ENCODE data around the gene DRD4. TPM values are rescaled to one million over a fixed set of nuclear protein-coding genes. Genes with fewer than 3 reads are reported as not detected.

Gene DRD4
- total and polyA plus RNA-seq, 2 of the 13 experiments (the other 11 are each of a cell fraction or from before 2014, with no cell fraction given): 0.09 to 0.13 TPM

DNA sequence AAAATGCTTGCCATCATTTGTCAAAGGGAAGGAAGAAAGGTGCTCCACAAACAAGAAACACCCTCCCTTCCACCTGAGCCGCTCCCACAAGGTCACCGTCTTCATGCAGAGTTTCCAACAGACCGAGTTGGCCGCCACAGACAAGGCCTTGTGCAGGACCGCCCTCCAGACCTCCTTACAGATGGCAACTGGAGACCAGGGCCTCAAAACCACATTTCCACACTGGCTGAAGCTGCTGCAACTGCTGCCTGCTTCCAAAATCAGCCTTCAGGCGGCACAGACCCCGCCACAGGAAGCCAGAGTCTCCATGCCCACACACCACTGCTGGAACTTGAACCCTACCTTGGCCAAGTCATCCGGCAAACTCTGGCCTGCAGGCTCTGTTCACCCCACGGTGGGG is 51.6 kb downstream of the DRD4 start:
- BruUV-seq (replicated peaks): no TSS peak
- ChIA-PET POLR2A (no interaction called here), CTCF (ENCODE audit: low intra/inter-chr PET ratio, low total read pairs) (no interaction called here)
- intact Hi-C loops (cut with micrococcal nuclease; ENCODE audit: unreplicated experiment): no loop called here
- Histone ChIP-seq H3K27ac (ENCODE audit: extremely low read length, insufficient read depth, low read length) (no peak overlapping the region), H2AFZ (ENCODE audit: low read length) (no peak overlapping the region), H3K27me3 (ENCODE audit: control insufficient read depth in 1 of 2, insufficient read depth in 2 of 2, low read length in 2 of 2) (no peaks in the 10 kb centered on the region; a peak in 1 of 5 replicates), H3K9ac (ENCODE audit: insufficient read depth, low read depth, low read length) (no peak overlapping the region), H3K79me2 (ENCODE audit: insufficient read depth, low read length) (peaks cover 29% of the 10 kb centered on the region), H3K4me2 (ENCODE audit: low read depth, low read length) (no peak overlapping the region), H3K4me1 (ENCODE audit: insufficient read depth, low read length) (peaks cover 20% of the 10 kb centered on the region), H3K4me3 (replicated peaks in 1 of 3; ENCODE audit: insufficient read depth in 1 of 3, low read depth in 2 of 3, low read length in 3 of 3) (no peak overlapping the region), H4K20me1 (ENCODE audit: insufficient read depth, low read length) (no peaks in the 10 kb centered on the region; the same call in 1 of the 2 replicates), H3K36me3 (replicated peaks in 1 of 2; ENCODE audit: control insufficient read depth in 1 of 2, insufficient read depth in 2 of 2, low read length in 2 of 2) (peaks cover 28 to 66% of the 10 kb centered on the region in 2 experiments), H3K9me3 (ENCODE audit: low read length) (no peaks in the 10 kb centered on the region)
- peak; percentile 36 for TF ChIP-seq AGO2 (optimal IDR thresholded peaks at IDR 0.05; ENCODE audit: low read depth, low read length)
- no peak for TF ChIP-seq FOXO1 (CRISPR knock-in tag; IDR thresholded peaks at IDR 0.05)
- FAIRE-seq: no peak
- no peak for ATAC-seq
- WGBS (ENCODE audit: low lambda C conversion rate): 93% methylated on average over 6 of the region's 9 CpGs
- in situ Hi-C loops (cut with HindIII; ENCODE audit: extremely low pct_ligation_motif_present, low pct_unique_long_range_greater_than_20kb): no loop called here
- DNase-seq (ENCODE audit: low spot score): no peak

GRCh38 chr11:689625-690024 is 52.6 kb downstream of the DRD4 start:
- no peaks in the 10 kb centered on the region for H3K9me3 ChIP-seq (ENCODE audit: low read length)
- H3K27ac ChIP-seq (ENCODE audit: extremely low read length, insufficient read depth, low read length): no peak overlapping the region
- no peak overlapping the region for H3K9ac ChIP-seq (ENCODE audit: insufficient read depth, low read depth, low read length)
- H3K4me3 ChIP-seq (replicated peaks in 1 of 3; ENCODE audit: insufficient read depth in 1 of 3, low read depth in 2 of 3, low read length in 3 of 3): no peak overlapping the region
- H2AFZ ChIP-seq (ENCODE audit: low read length): no peak overlapping the region
- intact Hi-C loops (cut with micrococcal nuclease; ENCODE audit: unreplicated experiment): no loop called here
- no peaks in the 10 kb centered on the region; the same call in 1 of the 2 replicates for H4K20me1 ChIP-seq (ENCODE audit: insufficient read depth, low read length)
- ChIA-PET CTCF (ENCODE audit: low intra/inter-chr PET ratio, low total read pairs) (no interaction called here), POLR2A (no interaction called here)
- DNase-seq (ENCODE audit: low spot score) (no peak), ATAC-seq (no peak), FAIRE-seq (no peak)
- peaks cover 27 to 58% of the 10 kb centered on the region in 2 experiments for H3K36me3 ChIP-seq (replicated peaks in 1 of 2; ENCODE audit: control insufficient read depth in 1 of 2, insufficient read depth in 2 of 2, low read length in 2 of 2)
- in situ Hi-C loops (cut with HindIII; ENCODE audit: extremely low pct_ligation_motif_present, low pct_unique_long_range_greater_than_20kb): no loop called here
- 100% methylated on average over 2 of the region's 7 CpGs for WGBS (ENCODE audit: low lambda C conversion rate)
- peaks cover 35% of the 10 kb centered on the region for H3K79me2 ChIP-seq (ENCODE audit: insufficient read depth, low read length)
- BruUV-seq (replicated peaks): no TSS peak
- H3K27me3 ChIP-seq (ENCODE audit: control insufficient read depth in 1 of 2, insufficient read depth in 2 of 2, low read length in 2 of 2): no peaks in the 10 kb centered on the region; a peak in 1 of 5 replicates
- peaks cover 27% of the 10 kb centered on the region for H3K4me1 ChIP-seq (ENCODE audit: insufficient read depth, low read length)
- H3K4me2 ChIP-seq (ENCODE audit: low read depth, low read length): no peak overlapping the region
- TF ChIP-seq BRD4 (CRISPR knock-in tag; IDR thresholded peaks at IDR 0.05): no peak
- TF ChIP-seq, protein P1, sequence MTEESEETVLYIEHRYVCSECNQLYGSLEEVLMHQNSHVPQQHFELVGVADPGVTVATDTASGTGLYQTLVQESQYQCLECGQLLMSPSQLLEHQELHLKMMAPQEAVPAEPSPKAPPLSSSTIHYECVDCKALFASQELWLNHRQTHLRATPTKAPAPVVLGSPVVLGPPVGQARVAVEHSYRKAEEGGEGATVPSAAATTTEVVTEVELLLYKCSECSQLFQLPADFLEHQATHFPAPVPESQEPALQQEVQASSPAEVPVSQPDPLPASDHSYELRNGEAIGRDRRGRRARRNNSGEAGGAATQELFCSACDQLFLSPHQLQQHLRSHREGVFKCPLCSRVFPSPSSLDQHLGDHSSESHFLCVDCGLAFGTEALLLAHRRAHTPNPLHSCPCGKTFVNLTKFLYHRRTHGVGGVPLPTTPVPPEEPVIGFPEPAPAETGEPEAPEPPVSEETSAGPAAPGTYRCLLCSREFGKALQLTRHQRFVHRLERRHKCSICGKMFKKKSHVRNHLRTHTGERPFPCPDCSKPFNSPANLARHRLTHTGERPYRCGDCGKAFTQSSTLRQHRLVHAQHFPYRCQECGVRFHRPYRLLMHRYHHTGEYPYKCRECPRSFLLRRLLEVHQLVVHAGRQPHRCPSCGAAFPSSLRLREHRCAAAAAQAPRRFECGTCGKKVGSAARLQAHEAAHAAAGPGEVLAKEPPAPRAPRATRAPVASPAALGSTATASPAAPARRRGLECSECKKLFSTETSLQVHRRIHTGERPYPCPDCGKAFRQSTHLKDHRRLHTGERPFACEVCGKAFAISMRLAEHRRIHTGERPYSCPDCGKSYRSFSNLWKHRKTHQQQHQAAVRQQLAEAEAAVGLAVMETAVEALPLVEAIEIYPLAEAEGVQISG (CRISPR knock-in tag; IDR thresholded peaks at IDR 0.05): no peak
- TF ChIP-seq ATAD3A (CRISPR knock-in tag; IDR thresholded peaks at IDR 0.05): no peak
- no peak for TF ChIP-seq DNMT3B (CRISPR knock-in tag; conservative IDR thresholded peaks at IDR 0.05)
- no peak for TF ChIP-seq ZNF703 (CRISPR knock-in tag; IDR thresholded peaks at IDR 0.05; ENCODE audit: borderline replicate concordance)
- TF ChIP-seq SP4 (CRISPR knock-in tag; IDR thresholded peaks at IDR 0.05): no peak
- no peak for TF ChIP-seq CBX1 (IDR thresholded peaks at IDR 0.05; ENCODE audit: low read depth)
- no peak for TF ChIP-seq ZFP37 (CRISPR knock-in tag; IDR thresholded peaks at IDR 0.05; ENCODE audit: borderline replicate concordance)
- no peak for TF ChIP-seq CBFB (CRISPR knock-in tag; IDR thresholded peaks at IDR 0.05)
- no peak for TF ChIP-seq SIX1 (CRISPR knock-in tag; IDR thresholded peaks at IDR 0.05; ENCODE audit: borderline replicate concordance)
- no peak for TF ChIP-seq SIN3A (IDR thresholded peaks at IDR 0.05; ENCODE audit: borderline replicate concordance, low read depth, low read length)
- TF ChIP-seq ZNF205 (CRISPR knock-in tag; IDR thresholded peaks at IDR 0.05): no peak
- TF ChIP-seq ZBTB49 (CRISPR knock-in tag; IDR thresholded peaks at IDR 0.05; ENCODE audit: borderline replicate concordance): no peak
- no peak for TF ChIP-seq ZNF644 (CRISPR knock-in tag; IDR thresholded peaks at IDR 0.05; ENCODE audit: low read depth)

Measured in HepG2 (cell line).